SK-N-SH treated with all-trans-retinoic acid at 6 μM for 48 hours (cell line): ENCODE results near the gene TOGARAM1.

ENCODE experiments used
- ATAC-seq: fragments of 200-7000 bp; cut with Tn5 transposase; 3 replicates; pipeline ENCODE4 v1.9.1; 2020; ENCODE audit warnings: mild to moderate bottlenecking, moderate library complexity
- ARNTL ChIP-seq: fragments of 450-650 bp; formaldehyde crosslinking; IDR thresholded peaks from 2 replicates; pipeline ENCODE4 v1.5.0; 2020; ENCODE audit warnings: low read depth, mild to moderate bottlenecking, moderate library complexity, borderline replicate concordance
- BACH2 ChIP-seq: fragments of 250-450 bp; sonication (Bioruptor Pico); IDR thresholded peaks from 2 replicates; pipeline ENCODE4 v1.9.0; 2021; ENCODE audit warnings: mild to moderate bottlenecking, borderline replicate concordance
- CSDC2 ChIP-seq: fragments of 250-450 bp; sonication (Bioruptor Pico); IDR thresholded peaks from 2 replicates; pipeline ENCODE4 v1.5.0; 2020; ENCODE audit warnings: mild to moderate bottlenecking, moderate library complexity
- CSRNP3 ChIP-seq: fragments of 250-450 bp; sonication (Bioruptor Pico); IDR thresholded peaks from 2 replicates; pipeline ENCODE4 v1.5.1; 2021; ENCODE audit warnings: mild to moderate bottlenecking, moderate library complexity
- ESRRG ChIP-seq: fragments of 250-450 bp; sonication (Bioruptor Pico); IDR thresholded peaks from 2 replicates; pipeline ENCODE4 v1.6.1; 2021; ENCODE audit warnings: mild to moderate bottlenecking
- GLIS3 ChIP-seq: fragments of 250-450 bp; sonication (Bioruptor Pico); IDR thresholded peaks from 2 replicates; pipeline ENCODE4 v1.5.0; 2020; ENCODE audit warnings: mild to moderate bottlenecking, moderate library complexity
- ISL1 ChIP-seq: fragments of 250-450 bp; sonication (Bioruptor Pico); IDR thresholded peaks from 2 replicates; pipeline ENCODE4 v2.1.2; 2022; ENCODE audit warnings: mild to moderate bottlenecking, moderate library complexity
- OSR1 ChIP-seq: fragments of 250-450 bp; sonication (Bioruptor Pico); IDR thresholded peaks from 2 replicates; pipeline ENCODE4 v1.8.0; 2022; ENCODE audit warnings: moderate library complexity, mild to moderate bottlenecking, inconsistent platforms
- PPARA ChIP-seq: fragments of 250-450 bp; sonication (Bioruptor Pico); IDR thresholded peaks from 2 replicates; pipeline ENCODE4 v1.5.0; 2020; ENCODE audit warnings: mild to moderate bottlenecking, borderline replicate concordance
- RARB ChIP-seq: fragments of 250-450 bp; sonication (Bioruptor Pico); IDR thresholded peaks from 2 replicates; pipeline ENCODE4 v1.8.0; 2021; ENCODE audit warnings: mild to moderate bottlenecking, moderate library complexity
- SNAI2 ChIP-seq: fragments of 250-450 bp; sonication (Bioruptor Pico); IDR thresholded peaks from 2 replicates; pipeline ENCODE4 v1.5.0; 2020; ENCODE audit warnings: mild to moderate bottlenecking, moderate library complexity
- TCF4 ChIP-seq: fragments of 250-450 bp; sonication (Bioruptor Pico); IDR thresholded peaks from 2 replicates; pipeline ENCODE4 v1.8.0; 2021; ENCODE audit warnings: mild to moderate bottlenecking, moderate library complexity, borderline replicate concordance
- TOX ChIP-seq: fragments of 250-450 bp; sonication (Bioruptor Pico); IDR thresholded peaks from 2 replicates; pipeline ENCODE4 v1.8.0; 2021; ENCODE audit warnings: mild to moderate bottlenecking, moderate library complexity, borderline replicate concordance
- ZC3H10 ChIP-seq: fragments of 250-450 bp; sonication (Bioruptor Pico); IDR thresholded peaks from 2 replicates; pipeline ENCODE4 v1.5.1; 2021; ENCODE audit warnings: mild to moderate bottlenecking, moderate library complexity
- ZFP3 ChIP-seq: fragments of 250-450 bp; sonication (Bioruptor Pico); IDR thresholded peaks from 2 replicates; pipeline ENCODE4 v1.5.0; 2020; ENCODE audit warnings: mild to moderate bottlenecking, moderate library complexity
- ZFP30 ChIP-seq: fragments of 450-650 bp; formaldehyde crosslinking; IDR thresholded peaks from 2 replicates; pipeline ENCODE4 v1.5.0; 2022; ENCODE audit warnings: mild to moderate bottlenecking, moderate library complexity
- ZNF70 ChIP-seq: fragments of 450-650 bp; formaldehyde crosslinking; IDR thresholded peaks from 2 replicates; pipeline ENCODE4 v1.5.0; 2020; ENCODE audit warnings: mild to moderate bottlenecking, moderate library complexity
- ZNF8 ChIP-seq: fragments of 450-650 bp; formaldehyde crosslinking; IDR thresholded peaks from 2 replicates; pipeline ENCODE4 v1.5.0; 2020; ENCODE audit warnings: mild to moderate bottlenecking, moderate library complexity
- TF ChIP-seq, protein P1 (sequence below): fragments of 250-450 bp; sonication (Bioruptor Pico); IDR thresholded peaks from 2 replicates; pipeline ENCODE4 v1.8.0; 2021; ENCODE audit warnings: low read depth, mild to moderate bottlenecking, moderate library complexity, borderline replicate concordance
- TF ChIP-seq, protein P2 (sequence below): fragments of 250-450 bp; sonication (Bioruptor Pico); IDR thresholded peaks from 2 replicates; pipeline ENCODE4 v1.5.1; 2020; ENCODE audit warnings: low read depth, mild to moderate bottlenecking, moderate library complexity
- TF ChIP-seq, protein P3 (sequence below): fragments of 250-450 bp; sonication (Bioruptor Pico); IDR thresholded peaks from 2 replicates; pipeline ENCODE4 v1.5.0; 2020; ENCODE audit warnings: mild to moderate bottlenecking, moderate library complexity

Gene TOGARAM1

GRCh38 chr14:44971459-44971858, 9.5 kb downstream of the TOGARAM1 start:
- no peak for ATAC-seq
- no peak for TF ChIP-seq ZNF8 (CRISPR knock-in tag)
- TF ChIP-seq, protein P1, sequence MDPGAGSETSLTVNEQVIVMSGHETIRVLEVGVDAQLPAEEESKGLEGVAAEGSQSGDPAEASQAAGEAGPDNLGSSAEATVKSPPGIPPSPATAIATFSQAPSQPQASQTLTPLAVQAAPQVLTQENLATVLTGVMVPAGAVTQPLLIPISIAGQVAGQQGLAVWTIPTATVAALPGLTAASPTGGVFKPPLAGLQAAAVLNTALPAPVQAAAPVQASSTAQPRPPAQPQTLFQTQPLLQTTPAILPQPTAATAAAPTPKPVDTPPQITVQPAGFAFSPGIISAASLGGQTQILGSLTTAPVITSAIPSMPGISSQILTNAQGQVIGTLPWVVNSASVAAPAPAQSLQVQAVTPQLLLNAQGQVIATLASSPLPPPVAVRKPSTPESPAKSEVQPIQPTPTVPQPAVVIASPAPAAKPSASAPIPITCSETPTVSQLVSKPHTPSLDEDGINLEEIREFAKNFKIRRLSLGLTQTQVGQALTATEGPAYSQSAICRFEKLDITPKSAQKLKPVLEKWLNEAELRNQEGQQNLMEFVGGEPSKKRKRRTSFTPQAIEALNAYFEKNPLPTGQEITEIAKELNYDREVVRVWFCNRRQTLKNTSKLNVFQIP: no peak
- TF ChIP-seq TCF4 (CRISPR knock-in tag): no peak
- TF ChIP-seq CSDC2: no peak
- TF ChIP-seq, protein P2, sequence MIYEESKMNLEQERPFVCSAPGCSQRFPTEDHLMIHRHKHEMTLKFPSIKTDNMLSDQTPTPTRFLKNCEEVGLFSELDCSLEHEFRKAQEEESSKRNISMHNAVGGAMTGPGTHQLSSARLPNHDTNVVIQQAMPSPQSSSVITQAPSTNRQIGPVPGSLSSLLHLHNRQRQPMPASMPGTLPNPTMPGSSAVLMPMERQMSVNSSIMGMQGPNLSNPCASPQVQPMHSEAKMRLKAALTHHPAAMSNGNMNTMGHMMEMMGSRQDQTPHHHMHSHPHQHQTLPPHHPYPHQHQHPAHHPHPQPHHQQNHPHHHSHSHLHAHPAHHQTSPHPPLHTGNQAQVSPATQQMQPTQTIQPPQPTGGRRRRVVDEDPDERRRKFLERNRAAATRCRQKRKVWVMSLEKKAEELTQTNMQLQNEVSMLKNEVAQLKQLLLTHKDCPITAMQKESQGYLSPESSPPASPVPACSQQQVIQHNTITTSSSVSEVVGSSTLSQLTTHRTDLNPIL (CRISPR knock-in tag): no peak
- no peak for TF ChIP-seq GLIS3
- no peak for TF ChIP-seq PPARA
- no peak for TF ChIP-seq ESRRG
- TF ChIP-seq BACH2: no peak
- TF ChIP-seq OSR1 (CRISPR knock-in tag): no peak
- TF ChIP-seq, all 23 proteins: peak for 0

DNA sequence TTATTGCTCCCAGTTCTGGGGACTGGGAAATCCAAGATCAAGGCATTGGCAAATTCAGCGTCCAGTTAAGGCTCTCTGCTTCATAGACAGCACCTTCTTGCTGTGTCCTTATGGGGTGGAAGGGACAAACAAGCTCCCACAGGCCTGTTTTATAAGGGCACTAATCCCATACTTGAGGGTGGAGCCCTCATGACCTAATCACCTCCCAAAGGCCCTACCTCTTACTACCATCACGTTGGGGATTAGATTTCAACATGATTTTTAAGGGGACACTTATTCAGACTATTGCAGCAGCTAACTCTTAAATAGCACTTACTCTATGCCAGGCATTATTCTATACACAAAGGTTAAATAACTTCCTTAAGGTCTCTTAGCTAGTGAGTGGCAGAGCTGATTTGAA, 17.3 kb downstream of the TOGARAM1 start:
- no peak for ATAC-seq
- TF ChIP-seq ESRRG: no peak
- no peak for TF ChIP-seq ZNF70 (CRISPR knock-in tag)
- TF ChIP-seq ISL1 (CRISPR knock-in tag): no peak
- TF ChIP-seq, protein P1: no peak

GRCh38 chr14:44979740-44980356, 17.9 kb downstream of the TOGARAM1 start:
- no peak for TF ChIP-seq ZC3H10 (CRISPR knock-in tag)
- TF ChIP-seq RARB (CRISPR knock-in tag): no peak
- TF ChIP-seq PPARA: no peak
- TF ChIP-seq, protein P2 (CRISPR knock-in tag): no peak
- TF ChIP-seq ZNF8 (CRISPR knock-in tag): no peak
- TF ChIP-seq ARNTL (CRISPR knock-in tag): no peak
- TF ChIP-seq, protein P3, sequence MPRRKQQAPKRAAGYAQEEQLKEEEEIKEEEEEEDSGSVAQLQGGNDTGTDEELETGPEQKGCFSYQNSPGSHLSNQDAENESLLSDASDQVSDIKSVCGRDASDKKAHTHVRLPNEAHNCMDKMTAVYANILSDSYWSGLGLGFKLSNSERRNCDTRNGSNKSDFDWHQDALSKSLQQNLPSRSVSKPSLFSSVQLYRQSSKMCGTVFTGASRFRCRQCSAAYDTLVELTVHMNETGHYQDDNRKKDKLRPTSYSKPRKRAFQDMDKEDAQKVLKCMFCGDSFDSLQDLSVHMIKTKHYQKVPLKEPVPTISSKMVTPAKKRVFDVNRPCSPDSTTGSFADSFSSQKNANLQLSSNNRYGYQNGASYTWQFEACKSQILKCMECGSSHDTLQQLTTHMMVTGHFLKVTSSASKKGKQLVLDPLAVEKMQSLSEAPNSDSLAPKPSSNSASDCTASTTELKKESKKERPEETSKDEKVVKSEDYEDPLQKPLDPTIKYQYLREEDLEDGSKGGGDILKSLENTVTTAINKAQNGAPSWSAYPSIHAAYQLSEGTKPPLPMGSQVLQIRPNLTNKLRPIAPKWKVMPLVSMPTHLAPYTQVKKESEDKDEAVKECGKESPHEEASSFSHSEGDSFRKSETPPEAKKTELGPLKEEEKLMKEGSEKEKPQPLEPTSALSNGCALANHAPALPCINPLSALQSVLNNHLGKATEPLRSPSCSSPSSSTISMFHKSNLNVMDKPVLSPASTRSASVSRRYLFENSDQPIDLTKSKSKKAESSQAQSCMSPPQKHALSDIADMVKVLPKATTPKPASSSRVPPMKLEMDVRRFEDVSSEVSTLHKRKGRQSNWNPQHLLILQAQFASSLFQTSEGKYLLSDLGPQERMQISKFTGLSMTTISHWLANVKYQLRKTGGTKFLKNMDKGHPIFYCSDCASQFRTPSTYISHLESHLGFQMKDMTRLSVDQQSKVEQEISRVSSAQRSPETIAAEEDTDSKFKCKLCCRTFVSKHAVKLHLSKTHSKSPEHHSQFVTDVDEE (CRISPR knock-in tag): no peak
- TF ChIP-seq ESRRG: no peak
- TF ChIP-seq CSDC2: no peak
- no peak for TF ChIP-seq SNAI2
- no peak for TF ChIP-seq ZFP3
- no peak for TF ChIP-seq BACH2
- TF ChIP-seq GLIS3: no peak
- no peak for TF ChIP-seq ZFP30 (CRISPR knock-in tag)
- TF ChIP-seq, protein P1: no peak
- TF ChIP-seq ISL1 (CRISPR knock-in tag): no peak
- TF ChIP-seq CSRNP3 (CRISPR knock-in tag): no peak
- no peak for TF ChIP-seq TOX
- TF ChIP-seq ZNF70 (CRISPR knock-in tag): no peak
- ATAC-seq: peak; percentile 63; the same call in 2 of the 3 replicates
